Measurements from ENCODE around the gene SDK1. TPM values are rescaled to one million over a fixed set of nuclear protein-coding genes. Genes with fewer than 3 reads are reported as not detected.

SDK1 gene
- total RNA-seq, 1 experiment from 2014 or later, result 9.3 TPM

- no peak for TF ChIP-seq USF1 (CRISPR knock-in tag; IDR thresholded peaks at IDR 0.05)
- TF ChIP-seq HMGA2 (CRISPR knock-in tag; IDR thresholded peaks at IDR 0.05), result no peak
Observed at GRCh38 chr7:3415861-3416312, 114.8 kb downstream of the SDK1 start (continued).

GRCh38 chr7:3416453-3416852, 115.4 kb downstream of the SDK1 start:
- TF ChIP-seq SP1 (CRISPR knock-in tag; conservative IDR thresholded peaks at IDR 0.05) (no peak), RELA (CRISPR knock-in tag; IDR thresholded peaks at IDR 0.05; ENCODE audit: borderline replicate concordance) (no peak), TEAD4 (CRISPR knock-in tag; IDR thresholded peaks at IDR 0.05) (no peak)
- TF ChIP-seq, protein P1, sequence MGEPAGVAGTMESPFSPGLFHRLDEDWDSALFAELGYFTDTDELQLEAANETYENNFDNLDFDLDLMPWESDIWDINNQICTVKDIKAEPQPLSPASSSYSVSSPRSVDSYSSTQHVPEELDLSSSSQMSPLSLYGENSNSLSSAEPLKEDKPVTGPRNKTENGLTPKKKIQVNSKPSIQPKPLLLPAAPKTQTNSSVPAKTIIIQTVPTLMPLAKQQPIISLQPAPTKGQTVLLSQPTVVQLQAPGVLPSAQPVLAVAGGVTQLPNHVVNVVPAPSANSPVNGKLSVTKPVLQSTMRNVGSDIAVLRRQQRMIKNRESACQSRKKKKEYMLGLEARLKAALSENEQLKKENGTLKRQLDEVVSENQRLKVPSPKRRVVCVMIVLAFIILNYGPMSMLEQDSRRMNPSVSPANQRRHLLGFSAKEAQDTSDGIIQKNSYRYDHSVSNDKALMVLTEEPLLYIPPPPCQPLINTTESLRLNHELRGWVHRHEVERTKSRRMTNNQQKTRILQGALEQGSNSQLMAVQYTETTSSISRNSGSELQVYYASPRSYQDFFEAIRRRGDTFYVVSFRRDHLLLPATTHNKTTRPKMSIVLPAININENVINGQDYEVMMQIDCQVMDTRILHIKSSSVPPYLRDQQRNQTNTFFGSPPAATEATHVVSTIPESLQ (CRISPR knock-in tag; IDR thresholded peaks at IDR 0.05), result no peak
- Mint-ChIP-seq H3K4me3 (no peak overlapping the region), H3K27me3 (ENCODE audit: low read depth) (no peaks in the 10 kb centered on the region), H3K4me1 (peaks cover 20% of the 10 kb centered on the region), H3K27ac (no peak overlapping the region), H3K9me3 (no peaks in the 10 kb centered on the region), H3K36me3 (no peaks in the 10 kb centered on the region)
- ChIA-PET CTCF (interaction anchor here (1.1 kb wide), 1 partner anchor 17 kb away, joined by 6 read pairs; no protein-coding TSS in a partner anchor), POLR2A (no interaction called here)
- ATAC-seq, result no peak
- no peak for DNase-seq (ENCODE audit: low spot score)

GRCh38 chr7:3425087-3425486, 124.0 kb downstream of the SDK1 start:
- Mint-ChIP-seq H3K36me3 (peaks cover 3% of the 10 kb centered on the region), H3K4me3 (no peak overlapping the region), H3K4me1 (peaks cover 9% of the 10 kb centered on the region), H3K9me3 (peaks cover 11% of the 10 kb centered on the region), H3K27ac (no peak overlapping the region), H3K27me3 (ENCODE audit: low read depth) (no peaks in the 10 kb centered on the region)
- ATAC-seq (no peak), DNase-seq (ENCODE audit: low spot score) (no peak)
- POLR2A ChIA-PET, result interaction anchor here (0.6 kb wide), 1 partner anchor 284 kb away, joined by 4 read pairs; no protein-coding TSS in a partner anchor
- CTCF ChIA-PET, result interaction anchor here (1.1 kb wide), 1 partner anchor 25 kb away, joined by 4 read pairs; no protein-coding TSS in a partner anchor
- TF ChIP-seq ESRRA (CRISPR knock-in tag; IDR thresholded peaks at IDR 0.05; ENCODE audit: borderline replicate concordance) (no peak), PRRX2 (CRISPR knock-in tag; IDR thresholded peaks at IDR 0.05) (no peak), OVOL2 (CRISPR knock-in tag; IDR thresholded peaks at IDR 0.05; ENCODE audit: borderline replicate concordance) (no peak), NFATC4 (CRISPR knock-in tag; IDR thresholded peaks at IDR 0.05) (no peak), AR (CRISPR knock-in tag; IDR thresholded peaks at IDR 0.05) (no peak), GABPB1 (CRISPR knock-in tag; IDR thresholded peaks at IDR 0.05) (no peak), RELA (CRISPR knock-in tag; IDR thresholded peaks at IDR 0.05; ENCODE audit: borderline replicate concordance) (no peak), JUN (CRISPR knock-in tag; IDR thresholded peaks at IDR 0.05) (no peak), NFYB (CRISPR knock-in tag; conservative IDR thresholded peaks at IDR 0.05; ENCODE audit: low read depth) (no peak), KAT7 (CRISPR knock-in tag; IDR thresholded peaks at IDR 0.05; ENCODE audit: borderline replicate concordance) (no peak), E2F1 (CRISPR knock-in tag; IDR thresholded peaks at IDR 0.05) (no peak), ZNF416 (CRISPR knock-in tag; IDR thresholded peaks at IDR 0.05) (no peak), SOX15 (CRISPR knock-in tag; IDR thresholded peaks at IDR 0.05) (no peak)
- TF ChIP-seq, protein P2, sequence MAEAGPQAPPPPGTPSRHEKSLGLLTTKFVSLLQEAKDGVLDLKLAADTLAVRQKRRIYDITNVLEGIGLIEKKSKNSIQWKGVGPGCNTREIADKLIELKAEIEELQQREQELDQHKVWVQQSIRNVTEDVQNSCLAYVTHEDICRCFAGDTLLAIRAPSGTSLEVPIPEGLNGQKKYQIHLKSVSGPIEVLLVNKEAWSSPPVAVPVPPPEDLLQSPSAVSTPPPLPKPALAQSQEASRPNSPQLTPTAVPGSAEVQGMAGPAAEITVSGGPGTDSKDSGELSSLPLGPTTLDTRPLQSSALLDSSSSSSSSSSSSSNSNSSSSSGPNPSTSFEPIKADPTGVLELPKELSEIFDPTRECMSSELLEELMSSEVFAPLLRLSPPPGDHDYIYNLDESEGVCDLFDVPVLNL (CRISPR knock-in tag; IDR thresholded peaks at IDR 0.05; ENCODE audit: borderline replicate concordance, low read depth), result no peak
- TF ChIP-seq, protein P3, sequence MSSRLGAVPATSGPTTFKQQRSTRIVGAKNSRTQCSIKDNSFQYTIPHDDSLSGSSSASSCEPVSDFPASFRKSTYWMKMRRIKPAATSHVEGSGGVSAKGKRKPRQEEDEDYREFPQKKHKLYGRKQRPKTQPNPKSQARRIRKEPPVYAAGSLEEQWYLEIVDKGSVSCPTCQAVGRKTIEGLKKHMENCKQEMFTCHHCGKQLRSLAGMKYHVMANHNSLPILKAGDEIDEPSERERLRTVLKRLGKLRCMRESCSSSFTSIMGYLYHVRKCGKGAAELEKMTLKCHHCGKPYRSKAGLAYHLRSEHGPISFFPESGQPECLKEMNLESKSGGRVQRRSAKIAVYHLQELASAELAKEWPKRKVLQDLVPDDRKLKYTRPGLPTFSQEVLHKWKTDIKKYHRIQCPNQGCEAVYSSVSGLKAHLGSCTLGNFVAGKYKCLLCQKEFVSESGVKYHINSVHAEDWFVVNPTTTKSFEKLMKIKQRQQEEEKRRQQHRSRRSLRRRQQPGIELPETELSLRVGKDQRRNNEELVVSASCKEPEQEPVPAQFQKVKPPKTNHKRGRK (CRISPR knock-in tag; IDR thresholded peaks at IDR 0.05; ENCODE audit: borderline replicate concordance), result no peak
- TF ChIP-seq, protein P4, sequence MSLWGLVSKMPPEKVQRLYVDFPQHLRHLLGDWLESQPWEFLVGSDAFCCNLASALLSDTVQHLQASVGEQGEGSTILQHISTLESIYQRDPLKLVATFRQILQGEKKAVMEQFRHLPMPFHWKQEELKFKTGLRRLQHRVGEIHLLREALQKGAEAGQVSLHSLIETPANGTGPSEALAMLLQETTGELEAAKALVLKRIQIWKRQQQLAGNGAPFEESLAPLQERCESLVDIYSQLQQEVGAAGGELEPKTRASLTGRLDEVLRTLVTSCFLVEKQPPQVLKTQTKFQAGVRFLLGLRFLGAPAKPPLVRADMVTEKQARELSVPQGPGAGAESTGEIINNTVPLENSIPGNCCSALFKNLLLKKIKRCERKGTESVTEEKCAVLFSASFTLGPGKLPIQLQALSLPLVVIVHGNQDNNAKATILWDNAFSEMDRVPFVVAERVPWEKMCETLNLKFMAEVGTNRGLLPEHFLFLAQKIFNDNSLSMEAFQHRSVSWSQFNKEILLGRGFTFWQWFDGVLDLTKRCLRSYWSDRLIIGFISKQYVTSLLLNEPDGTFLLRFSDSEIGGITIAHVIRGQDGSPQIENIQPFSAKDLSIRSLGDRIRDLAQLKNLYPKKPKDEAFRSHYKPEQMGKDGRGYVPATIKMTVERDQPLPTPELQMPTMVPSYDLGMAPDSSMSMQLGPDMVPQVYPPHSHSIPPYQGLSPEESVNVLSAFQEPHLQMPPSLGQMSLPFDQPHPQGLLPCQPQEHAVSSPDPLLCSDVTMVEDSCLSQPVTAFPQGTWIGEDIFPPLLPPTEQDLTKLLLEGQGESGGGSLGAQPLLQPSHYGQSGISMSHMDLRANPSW (CRISPR knock-in tag; conservative IDR thresholded peaks at IDR 0.05; ENCODE audit: low read depth), result no peak

Data from WTC11 (cell line).